Measurements from ENCODE around the gene IFNA2.
"Not testable (repeated sequence)": the region's sequence is repeated elsewhere in the genome, so short reads cannot be mapped to it uniquely, and the experiment has no call there.

Gene IFNA2

DNA sequence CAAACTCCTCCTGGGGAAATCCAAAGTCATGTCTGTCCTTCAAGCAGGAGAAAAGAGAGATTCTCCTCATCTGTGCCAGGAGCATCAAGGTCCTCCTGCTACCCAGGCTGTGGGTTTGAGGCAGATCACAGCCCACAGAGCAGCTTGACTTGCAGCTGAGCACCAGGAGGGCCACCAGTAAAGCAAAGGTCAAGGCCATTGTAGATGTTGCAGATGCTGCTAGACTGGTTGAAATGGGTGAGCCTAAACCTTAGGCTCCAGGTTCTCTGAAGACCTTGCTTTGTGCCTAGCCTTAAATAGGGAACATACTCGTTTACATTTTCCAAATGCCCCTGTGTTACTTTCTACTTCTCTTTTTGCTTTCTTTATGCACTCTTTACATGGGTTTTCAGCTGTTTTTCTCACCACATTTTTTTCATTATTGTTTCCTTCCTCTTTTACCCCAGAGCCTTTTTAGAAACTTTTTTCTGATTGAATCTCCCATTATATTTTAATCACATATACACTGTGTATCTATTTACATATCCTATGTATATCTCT, at the start of gene IFNA2:
IFNA2 (minus strand) TSS at position 268 of the 540 bp plus-strand sequence; CDS start at position 199, 69 bp downstream.
- DNase-seq (ENCODE audit: low spot score), result no peak
- Histone ChIP-seq H3K27ac (no peak within 1 kb of the TSS), H3K4me3 (no peak within 1 kb of the TSS)
- TF ChIP-seq, protein P1, sequence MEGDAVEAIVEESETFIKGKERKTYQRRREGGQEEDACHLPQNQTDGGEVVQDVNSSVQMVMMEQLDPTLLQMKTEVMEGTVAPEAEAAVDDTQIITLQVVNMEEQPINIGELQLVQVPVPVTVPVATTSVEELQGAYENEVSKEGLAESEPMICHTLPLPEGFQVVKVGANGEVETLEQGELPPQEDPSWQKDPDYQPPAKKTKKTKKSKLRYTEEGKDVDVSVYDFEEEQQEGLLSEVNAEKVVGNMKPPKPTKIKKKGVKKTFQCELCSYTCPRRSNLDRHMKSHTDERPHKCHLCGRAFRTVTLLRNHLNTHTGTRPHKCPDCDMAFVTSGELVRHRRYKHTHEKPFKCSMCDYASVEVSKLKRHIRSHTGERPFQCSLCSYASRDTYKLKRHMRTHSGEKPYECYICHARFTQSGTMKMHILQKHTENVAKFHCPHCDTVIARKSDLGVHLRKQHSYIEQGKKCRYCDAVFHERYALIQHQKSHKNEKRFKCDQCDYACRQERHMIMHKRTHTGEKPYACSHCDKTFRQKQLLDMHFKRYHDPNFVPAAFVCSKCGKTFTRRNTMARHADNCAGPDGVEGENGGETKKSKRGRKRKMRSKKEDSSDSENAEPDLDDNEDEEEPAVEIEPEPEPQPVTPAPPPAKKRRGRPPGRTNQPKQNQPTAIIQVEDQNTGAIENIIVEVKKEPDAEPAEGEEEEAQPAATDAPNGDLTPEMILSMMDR (IDR thresholded peaks at IDR 0.05), result no peak

DNA sequence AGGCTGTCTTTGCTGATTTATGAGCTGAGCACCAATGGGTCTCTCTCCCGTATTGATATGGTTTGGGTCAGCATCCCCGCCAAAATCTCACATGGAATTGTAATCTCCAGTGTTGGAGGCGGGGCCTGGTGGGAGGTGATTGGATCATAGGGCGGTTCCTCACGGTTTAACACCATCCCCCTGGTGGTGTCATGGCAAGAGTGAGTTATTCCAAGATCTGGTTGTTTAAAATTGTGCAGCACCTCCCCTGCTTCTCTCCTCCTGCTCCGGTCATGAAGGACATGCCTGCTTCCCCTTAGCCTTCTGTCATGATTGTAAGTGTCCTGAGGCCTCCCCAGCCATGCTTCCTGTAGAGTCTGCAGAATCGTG, 49.8 kb upstream of the IFNA2 start:
- not testable (repeated sequence) for DNase-seq (ENCODE audit: low spot score); H3K27ac ChIP-seq; H3K4me3 ChIP-seq

DNA sequence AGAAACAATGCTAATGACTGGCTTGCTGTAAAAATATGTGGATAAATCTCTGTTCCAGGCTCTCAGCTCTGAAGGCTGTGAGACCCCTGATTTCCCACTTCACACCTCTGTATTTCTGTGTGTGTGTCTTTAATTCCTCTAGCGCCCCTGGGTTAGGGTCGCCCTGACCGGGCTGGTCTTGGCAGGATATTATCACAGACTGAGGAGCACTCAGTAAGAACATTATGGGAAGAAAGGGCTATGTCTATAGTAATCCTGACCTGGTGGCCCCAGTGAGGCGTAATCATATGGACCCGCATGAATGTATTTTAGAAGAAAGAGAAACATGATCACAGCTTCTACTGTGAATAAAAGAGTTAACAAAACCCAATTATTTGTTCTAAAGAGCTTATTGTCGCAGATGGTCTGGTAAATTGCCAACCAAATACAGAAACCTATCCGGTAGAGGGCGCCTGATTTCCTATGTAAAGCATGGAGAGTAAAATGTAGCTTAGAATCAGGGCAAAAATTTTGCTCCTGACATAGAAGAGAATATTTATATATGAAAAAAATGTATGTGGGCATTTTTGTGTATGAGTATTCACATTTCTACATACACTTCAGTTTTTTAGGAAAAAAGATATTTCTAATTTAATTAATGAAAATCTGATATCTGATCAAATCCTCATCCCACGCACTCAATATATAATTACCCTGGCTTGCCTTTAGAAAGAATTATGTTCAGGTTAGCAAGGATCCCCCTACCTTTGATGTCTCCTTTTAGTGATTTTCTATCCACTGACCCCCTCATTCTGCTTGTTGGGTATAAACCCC, 49.2 kb upstream of the IFNA2 start:
- TF ChIP-seq, protein P1 (IDR thresholded peaks at IDR 0.05), result no peak
- no peak for DNase-seq (ENCODE audit: low spot score)
- no peak overlapping the region for H3K27ac ChIP-seq
- H3K4me3 ChIP-seq, result no peak overlapping the region

- TF ChIP-seq, protein P1 (IDR thresholded peaks at IDR 0.05), result no peak
- no peak for DNase-seq (ENCODE audit: low spot score)
- H3K4me3 ChIP-seq, result no peak overlapping the region
- no peak overlapping the region for H3K27ac ChIP-seq
Measured at GRCh38 chr9:21432672-21433425, 47.7 kb upstream of the IFNA2 start.

DNA sequence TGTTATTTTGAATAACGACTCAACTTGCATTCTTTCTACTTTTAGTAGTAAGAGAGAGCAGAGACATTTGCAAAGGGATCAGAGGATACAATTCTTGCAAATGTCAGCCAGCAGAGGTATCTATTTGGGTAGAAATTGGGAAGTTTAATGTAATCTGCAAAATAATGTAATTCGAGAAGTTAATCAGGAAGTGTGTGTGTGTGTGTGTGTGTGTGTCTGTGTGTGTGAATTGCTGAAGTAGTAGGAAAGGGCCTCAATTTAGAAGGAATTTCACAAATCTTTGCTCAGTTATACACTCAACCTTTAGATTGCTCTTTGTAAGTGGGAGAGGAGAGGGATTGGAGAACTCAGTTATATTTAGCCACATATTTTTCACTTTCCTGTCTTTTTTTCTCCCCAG, 44.0 kb upstream of the IFNA2 start:
- Histone ChIP-seq H3K27ac (no peak overlapping the region), H3K4me3 (no peak overlapping the region)
- DNase-seq (ENCODE audit: low spot score), result no peak
- TF ChIP-seq, protein P1 (IDR thresholded peaks at IDR 0.05), result no peak

DNA sequence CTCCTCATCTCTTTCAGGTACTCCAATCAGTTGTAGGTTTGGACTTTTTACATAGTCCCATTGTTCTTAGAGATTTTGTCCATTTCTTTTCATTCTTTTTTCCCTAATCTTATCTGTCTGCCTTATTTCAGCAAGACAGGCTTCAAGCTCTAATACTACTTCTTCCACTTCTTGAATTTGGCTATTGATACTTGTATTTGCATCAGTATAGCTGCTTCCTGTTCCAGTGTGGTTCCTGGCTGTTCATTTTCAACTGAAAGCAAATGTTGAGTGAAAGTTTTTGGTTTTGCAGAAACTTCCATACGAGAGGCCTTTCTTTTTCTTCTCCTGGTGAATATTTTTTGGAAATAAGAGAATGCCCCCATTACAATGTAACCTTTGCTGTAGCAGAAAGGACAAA, 43.0 kb upstream of the IFNA2 start:
- TF ChIP-seq, protein P1 (IDR thresholded peaks at IDR 0.05), result no peak
- no peak overlapping the region for H3K4me3 ChIP-seq
- DNase-seq (ENCODE audit: low spot score), result no peak
- H3K27ac ChIP-seq, result no peak overlapping the region

DNA sequence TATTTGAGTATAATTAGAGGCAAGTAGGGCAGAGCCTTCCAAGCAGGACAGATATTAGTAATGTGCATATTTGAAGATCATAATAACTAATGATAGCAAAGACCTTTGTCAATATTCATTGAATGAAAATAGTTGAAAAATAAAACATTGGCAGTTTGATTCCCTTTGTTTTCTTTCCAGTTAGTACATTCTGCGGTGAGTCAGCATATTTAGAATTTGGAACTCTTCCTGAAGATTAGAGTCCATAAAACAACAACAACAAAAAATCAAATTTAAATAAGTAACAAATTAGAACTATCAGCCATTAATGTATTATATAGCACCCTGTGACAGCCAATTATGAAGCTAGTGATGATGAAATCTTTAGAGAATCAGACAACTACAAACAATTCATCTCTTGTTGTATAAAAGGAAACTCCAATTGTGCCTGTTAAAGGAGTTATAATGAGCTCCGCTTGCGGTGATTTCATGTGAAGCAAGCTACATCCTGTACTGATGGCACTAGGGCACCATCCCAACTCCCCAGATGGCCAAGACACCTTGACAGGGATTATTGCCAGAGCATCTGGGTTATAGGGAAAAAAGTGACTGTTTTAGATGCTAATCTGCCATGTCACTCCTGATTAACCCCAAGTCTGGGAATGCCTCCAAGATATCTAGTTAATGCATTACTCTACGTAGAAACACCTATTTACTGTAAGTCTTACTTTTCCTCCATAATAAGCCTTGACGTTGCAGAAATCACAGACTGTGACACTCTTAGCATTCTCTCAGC, 30.5 kb upstream of the IFNA2 start:
- no peak for DNase-seq (ENCODE audit: low spot score)
- Histone ChIP-seq H3K27ac (no peak overlapping the region), H3K4me3 (no peak overlapping the region)
- TF ChIP-seq, protein P1 (IDR thresholded peaks at IDR 0.05), result no peak
